ENCODE results near the gene GPR37L1.

GPR37L1 gene

GRCh38 chr1:202146279-202146678, 23.6 kb downstream of the GPR37L1 start:
- TF ChIP-seq CTCF (IDR thresholded peaks at IDR 0.05; ENCODE audit: extremely low read depth, missing control alignments), result no peak
- DNase-seq (ENCODE audit: low spot score), result no peak

- DNase-seq (ENCODE audit: low spot score), result no peak
- no peak for TF ChIP-seq CTCF (IDR thresholded peaks at IDR 0.05; ENCODE audit: extremely low read depth, missing control alignments)
These were observed 24.3 kb downstream of the GPR37L1 start for GRCh38 chr1:202146993-202147392.

- TF ChIP-seq CTCF (IDR thresholded peaks at IDR 0.05; ENCODE audit: extremely low read depth, missing control alignments), result no peak
- DNase-seq (ENCODE audit: low spot score), result no peak
These were observed 25.7 kb downstream of the GPR37L1 start for GRCh38 chr1:202148391-202148790.

GRCh38 chr1:202149566-202149965, 26.8 kb downstream of the GPR37L1 start:
- TF ChIP-seq CTCF (IDR thresholded peaks at IDR 0.05; ENCODE audit: extremely low read depth, missing control alignments), result no peak
- DNase-seq (ENCODE audit: low spot score), result no peak

- no peak for DNase-seq (ENCODE audit: low spot score)
- no peak for TF ChIP-seq CTCF (IDR thresholded peaks at IDR 0.05; ENCODE audit: extremely low read depth, missing control alignments)
These were observed 27.5 kb downstream of the GPR37L1 start for GRCh38 chr1:202150187-202150586.

DNA sequence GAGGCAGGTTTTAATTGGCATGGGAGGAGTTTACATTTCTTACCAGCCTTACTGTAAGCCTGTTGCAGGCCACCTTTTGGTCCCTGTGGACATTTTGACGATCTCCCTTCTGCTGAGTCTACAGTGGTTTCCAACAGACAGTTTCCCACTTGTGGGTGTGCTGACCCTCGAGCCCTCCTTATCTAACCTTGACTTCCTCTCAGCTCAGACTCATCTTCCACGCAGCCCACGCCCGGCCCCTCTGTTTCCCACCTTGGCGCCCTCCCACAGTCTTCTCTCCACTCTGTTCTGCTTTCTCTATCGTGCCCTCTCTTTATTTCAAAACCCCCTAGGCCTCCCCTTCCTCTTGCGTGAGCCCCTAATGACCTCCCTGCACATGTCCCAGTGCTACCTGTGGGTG, 27.9 kb downstream of the GPR37L1 start:
- no peak for TF ChIP-seq CTCF (IDR thresholded peaks at IDR 0.05; ENCODE audit: extremely low read depth, missing control alignments)
- DNase-seq (ENCODE audit: low spot score), result no peak

GRCh38 chr1:202151045-202151444, 28.3 kb downstream of the GPR37L1 start:
- TF ChIP-seq CTCF (IDR thresholded peaks at IDR 0.05; ENCODE audit: extremely low read depth, missing control alignments), result no peak
- no peak for DNase-seq (ENCODE audit: low spot score)
